Measurements from ENCODE around the gene ERF. TPM values are rescaled to one million over a fixed set of nuclear protein-coding genes. Genes with fewer than 3 reads are reported as not detected.

ERF gene
- total and polyA plus RNA-seq, 2 experiments from 2014 or later = 24.4 to 47.1 TPM

GRCh38 chr19:42248270-42249148 lies 6.4 kb downstream of the ERF start:
- WGBS (ENCODE audit: low lambda C conversion rate, missing lambda C conversion rate) = 93% methylated on average over 29 of the region's 41 CpGs
- Histone ChIP-seq H2AFZ (no peak overlapping the region), H3K27me3 (no peaks in the 10 kb centered on the region), H3K36me3 (replicated peaks; ENCODE audit: insufficient read depth, low read depth) (no peaks in the 10 kb centered on the region), H3K4me3 (no peak overlapping the region), H3K27ac (no peak overlapping the region), H3K79me2 (peaks cover 48% of the 10 kb centered on the region), H4K20me1 (ENCODE audit: insufficient read depth, poor library complexity, severe bottlenecking) (peaks cover 44% of the 10 kb centered on the region), H3K9me3 (ENCODE audit: low read depth) (no peaks in the 10 kb centered on the region), H3K4me2 (no peak overlapping the region), H3K4me1 (ENCODE audit: insufficient read depth) (peaks cover 28% of the 10 kb centered on the region), H3K9me2 (replicated peaks; ENCODE audit: insufficient read depth) (no peaks in the 10 kb centered on the region)
- DNase-seq (ENCODE audit: low spot score) = no peak
- TF ChIP-seq CTCF (IDR thresholded peaks at IDR 0.05; ENCODE audit: poor library complexity) = no peak
- no peak for TF ChIP-seq EZH2 (IDR thresholded peaks at IDR 0.05; ENCODE audit: borderline replicate concordance)
- TF ChIP-seq EZH2phosphoT487 (IDR thresholded peaks at IDR 0.05; ENCODE audit: low read depth, severe bottlenecking, unreplicated experiment) = no peak

DNA sequence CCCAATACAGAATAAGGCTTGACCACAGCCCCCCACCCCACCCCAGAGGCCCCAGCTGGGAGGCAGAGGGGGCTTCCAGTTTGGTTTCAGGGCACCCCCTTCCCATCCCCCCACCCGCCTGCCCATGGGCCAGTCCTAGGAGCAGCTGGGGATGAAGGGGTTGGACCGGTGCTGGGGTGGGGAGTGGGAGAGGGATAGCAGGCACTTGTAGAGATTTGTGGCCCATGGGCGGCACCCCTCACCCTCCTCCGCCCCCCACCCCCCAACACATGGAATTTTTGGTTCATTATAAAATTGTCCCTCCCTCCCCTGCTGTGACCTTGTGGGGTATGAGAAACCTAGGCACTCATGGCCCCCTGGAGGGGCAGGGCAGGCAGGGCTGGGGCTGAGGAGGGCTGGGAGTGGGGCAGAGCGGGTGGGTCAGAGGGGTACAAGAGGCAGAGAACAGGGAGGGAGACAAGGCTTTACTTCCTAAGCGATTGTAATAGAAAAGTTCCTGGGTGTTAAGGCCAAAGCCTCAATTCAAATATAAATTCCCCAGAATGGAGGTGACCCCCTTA lies 7.2 kb downstream of the ERF start:
- H3K79me2 ChIP-seq = peaks cover 40% of the 10 kb centered on the region
- H3K36me3 ChIP-seq (replicated peaks; ENCODE audit: insufficient read depth, low read depth) = no peaks in the 10 kb centered on the region
- H3K9me2 ChIP-seq (replicated peaks; ENCODE audit: insufficient read depth) = no peaks in the 10 kb centered on the region
- peaks cover 25% of the 10 kb centered on the region for H3K4me1 ChIP-seq (ENCODE audit: insufficient read depth)
- no peaks in the 10 kb centered on the region for H3K27me3 ChIP-seq
- 85% methylated on average over 2 of the region's 6 CpGs for WGBS (ENCODE audit: low lambda C conversion rate, missing lambda C conversion rate)
- no peak overlapping the region for H3K4me2 ChIP-seq
- no peak overlapping the region for H3K27ac ChIP-seq
- H3K4me3 ChIP-seq = no peak overlapping the region
- H4K20me1 ChIP-seq (ENCODE audit: insufficient read depth, poor library complexity, severe bottlenecking) = peaks cover 37% of the 10 kb centered on the region
- no peak overlapping the region for H2AFZ ChIP-seq
- no peaks in the 10 kb centered on the region for H3K9me3 ChIP-seq (ENCODE audit: low read depth)
- TF ChIP-seq EZH2 (IDR thresholded peaks at IDR 0.05; ENCODE audit: borderline replicate concordance) = no peak
- no peak for TF ChIP-seq CTCF (IDR thresholded peaks at IDR 0.05; ENCODE audit: poor library complexity)
- no peak for TF ChIP-seq EZH2phosphoT487 (IDR thresholded peaks at IDR 0.05; ENCODE audit: low read depth, severe bottlenecking, unreplicated experiment)
- no peak for DNase-seq (ENCODE audit: low spot score)

- no peak for DNase-seq (ENCODE audit: low spot score)
- Histone ChIP-seq H3K79me2 (peaks cover 34% of the 10 kb centered on the region), H3K4me1 (ENCODE audit: insufficient read depth) (peaks cover 18% of the 10 kb centered on the region), H3K27ac (peak overlapping the region; percentile 45), H3K9me3 (ENCODE audit: low read depth) (no peaks in the 10 kb centered on the region), H2AFZ (no peak overlapping the region), H3K27me3 (no peaks in the 10 kb centered on the region), H3K4me3 (no peak overlapping the region), H3K9me2 (replicated peaks; ENCODE audit: insufficient read depth) (no peaks in the 10 kb centered on the region), H4K20me1 (ENCODE audit: insufficient read depth, poor library complexity, severe bottlenecking) (peaks cover 30% of the 10 kb centered on the region), H3K36me3 (replicated peaks; ENCODE audit: insufficient read depth, low read depth) (no peaks in the 10 kb centered on the region), H3K4me2 (no peak overlapping the region)
- 79% methylated on average over 7 of the region's 7 CpGs for WGBS (ENCODE audit: low lambda C conversion rate, missing lambda C conversion rate)
- TF ChIP-seq EZH2phosphoT487 (IDR thresholded peaks at IDR 0.05; ENCODE audit: low read depth, severe bottlenecking, unreplicated experiment) = no peak
- no peak for TF ChIP-seq EZH2 (IDR thresholded peaks at IDR 0.05; ENCODE audit: borderline replicate concordance)
- TF ChIP-seq CTCF (IDR thresholded peaks at IDR 0.05; ENCODE audit: poor library complexity) = no peak
Measured at GRCh38 chr19:42246922-42247639, 7.8 kb downstream of the ERF start.
